BJ (cell line): ENCODE results near the gene MRPS2. TPM values are rescaled to one million over a fixed set of nuclear protein-coding genes. Genes with fewer than 3 reads are reported as not detected.
"Not testable (repeated sequence)": the region's sequence is repeated elsewhere in the genome, so short reads cannot be mapped to it uniquely, and the experiment has no call there.

Experiments
- CTCF ChIA-PET: fragments of 350-600 bp; formaldehyde crosslinking; extraction: SDS; loops from one replicate; lab custom pipeline; 2021; ENCODE audit warnings: antibody characterized with exemption, inconsistent platforms; lab: Yijun Ruan, JAX
- POLR2A ChIA-PET: fragments of 300-600 bp; sonication (Branson Sonifier 250); formaldehyde crosslinking; extraction: SDS; loops from one replicate; lab custom pipeline; 2021; ENCODE audit warnings: antibody characterized with exemption; lab: Charles Lee
- DNase-seq: peaks from one replicate; pipeline ENCODE4 v3.0.0-alpha.2; 2011; ENCODE audit warnings: low read depth
- H3K27me3 ChIP-seq: 2 replicates; pipeline ENCODE4 v1.6.0; 2011; ENCODE audit warnings: low read length; ENCODE audit not compliant: control insufficient read depth, insufficient read depth
- H3K36me3 ChIP-seq: 2 replicates; pipeline ENCODE4 v1.5.1; 2011; ENCODE audit warnings: low read length; ENCODE audit not compliant: control insufficient read depth, insufficient read depth
- H3K4me3 ChIP-seq: 2 replicates; pipeline ENCODE4 v1.5.1; 2011; ENCODE audit warnings: low read depth, mild to moderate bottlenecking, control low read depth, low read length
- polyA plus RNA-seq: library from polyadenylated mRNA; depleted of rRNA; stranded (reverse); fragments of >200 nt; gene quantifications from 2 replicates; pipeline ENCODE4 v1.2.3, GENCODE V29; 2011
- TF ChIP-seq, protein P1 (sequence below): IDR thresholded peaks from 2 replicates; pipeline ENCODE4 v1.5.1; 2011; ENCODE audit warnings: low read depth, mild to moderate bottlenecking, control low read depth, inconsistent platforms, low read length, moderate library complexity; ENCODE audit not compliant: insufficient read depth

The MRPS2 gene
- polyA plus RNA-seq, 1 experiment, result 102 TPM

- TF ChIP-seq, protein P1, sequence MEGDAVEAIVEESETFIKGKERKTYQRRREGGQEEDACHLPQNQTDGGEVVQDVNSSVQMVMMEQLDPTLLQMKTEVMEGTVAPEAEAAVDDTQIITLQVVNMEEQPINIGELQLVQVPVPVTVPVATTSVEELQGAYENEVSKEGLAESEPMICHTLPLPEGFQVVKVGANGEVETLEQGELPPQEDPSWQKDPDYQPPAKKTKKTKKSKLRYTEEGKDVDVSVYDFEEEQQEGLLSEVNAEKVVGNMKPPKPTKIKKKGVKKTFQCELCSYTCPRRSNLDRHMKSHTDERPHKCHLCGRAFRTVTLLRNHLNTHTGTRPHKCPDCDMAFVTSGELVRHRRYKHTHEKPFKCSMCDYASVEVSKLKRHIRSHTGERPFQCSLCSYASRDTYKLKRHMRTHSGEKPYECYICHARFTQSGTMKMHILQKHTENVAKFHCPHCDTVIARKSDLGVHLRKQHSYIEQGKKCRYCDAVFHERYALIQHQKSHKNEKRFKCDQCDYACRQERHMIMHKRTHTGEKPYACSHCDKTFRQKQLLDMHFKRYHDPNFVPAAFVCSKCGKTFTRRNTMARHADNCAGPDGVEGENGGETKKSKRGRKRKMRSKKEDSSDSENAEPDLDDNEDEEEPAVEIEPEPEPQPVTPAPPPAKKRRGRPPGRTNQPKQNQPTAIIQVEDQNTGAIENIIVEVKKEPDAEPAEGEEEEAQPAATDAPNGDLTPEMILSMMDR, result no peak
- Histone ChIP-seq H3K36me3 (no peaks in the 10 kb centered on the region), H3K4me3 (no peak overlapping the region), H3K27me3 (no peaks in the 10 kb centered on the region; the same call in 1 of the 2 replicates)
- no peak for DNase-seq
- CTCF ChIA-PET, result no interaction called here
- POLR2A ChIA-PET, result no interaction called here
Measured at GRCh38 chr9:135531096-135531495, 30.6 kb downstream of the MRPS2 start.

DNA sequence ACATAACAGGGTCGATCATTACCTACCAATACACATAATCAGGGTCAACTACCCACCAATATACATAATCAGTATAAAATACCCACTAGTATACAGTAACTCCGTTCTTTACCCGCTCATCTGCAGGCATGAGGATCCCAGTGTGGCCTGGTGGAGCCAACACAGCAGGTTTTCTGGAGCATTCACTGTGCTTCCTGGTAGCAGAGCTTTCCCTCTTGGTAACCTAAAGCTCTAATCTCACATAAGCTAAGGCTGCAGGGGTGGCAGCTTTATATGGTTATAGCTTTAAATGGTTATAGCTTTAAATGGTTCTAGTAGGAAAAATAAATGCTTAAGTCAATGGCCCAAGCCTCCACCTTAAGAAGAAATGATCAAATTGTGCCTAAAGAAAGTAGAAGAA is 32.6 kb downstream of the MRPS2 start:
- DNase-seq, result no peak
- Histone ChIP-seq H3K4me3 (no peak overlapping the region), H3K27me3 (no peaks in the 10 kb centered on the region; the same call in 1 of the 2 replicates), H3K36me3 (no peaks in the 10 kb centered on the region)
- ChIA-PET POLR2A (interaction anchor here (0.6 to 0.7 kb wide), 2 partner anchors 20 to 627 kb away, joined by 4 to 6 read pairs; no protein-coding TSS in a partner anchor), CTCF (interaction anchor here (0.6 to 1.0 kb wide), 2 partner anchors 18 to 28 kb away, joined by 3 read pairs; no protein-coding TSS in a partner anchor)
- TF ChIP-seq, protein P1, result no peak

DNA sequence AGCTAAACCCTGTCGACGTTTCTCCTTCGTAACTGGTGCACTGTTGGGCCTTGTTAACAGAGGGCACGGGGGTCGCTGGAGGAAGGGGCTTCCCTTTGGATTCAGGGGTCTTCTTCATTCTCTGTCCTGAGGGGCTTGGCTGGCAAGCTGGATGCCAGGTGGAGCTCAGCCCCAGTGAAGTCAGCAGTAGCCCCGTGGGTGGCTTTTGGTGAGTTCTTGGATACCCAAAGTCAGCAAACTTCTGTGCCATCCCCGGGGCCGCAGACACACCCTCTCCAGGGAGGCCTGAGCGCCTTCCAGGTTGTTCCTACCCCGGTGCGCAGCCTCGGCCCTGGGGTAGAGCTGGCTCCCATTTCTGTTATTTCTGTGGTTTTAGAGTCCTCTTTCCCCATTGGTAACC is 33.2 kb downstream of the MRPS2 start:
- no peaks in the 10 kb centered on the region; the same call in 1 of the 2 replicates for H3K27me3 ChIP-seq
- H3K36me3 ChIP-seq, result no peaks in the 10 kb centered on the region
- TF ChIP-seq, protein P1, result no peak
- ChIA-PET CTCF (interaction anchor here (0.6 to 1.0 kb wide), 2 partner anchors 18 to 29 kb away, joined by 3 read pairs; no protein-coding TSS in a partner anchor), POLR2A (no interaction called here)
- H3K4me3 ChIP-seq, result no peak overlapping the region
- DNase-seq, result no peak

- H3K36me3 ChIP-seq, DNase-seq, H3K4me3 ChIP-seq, CTCF ChIA-PET, POLR2A ChIA-PET, H3K27me3 ChIP-seq: not testable (repeated sequence)
Measured at GRCh38 chr9:135534192-135534711, 33.8 kb downstream of the MRPS2 start.

DNA sequence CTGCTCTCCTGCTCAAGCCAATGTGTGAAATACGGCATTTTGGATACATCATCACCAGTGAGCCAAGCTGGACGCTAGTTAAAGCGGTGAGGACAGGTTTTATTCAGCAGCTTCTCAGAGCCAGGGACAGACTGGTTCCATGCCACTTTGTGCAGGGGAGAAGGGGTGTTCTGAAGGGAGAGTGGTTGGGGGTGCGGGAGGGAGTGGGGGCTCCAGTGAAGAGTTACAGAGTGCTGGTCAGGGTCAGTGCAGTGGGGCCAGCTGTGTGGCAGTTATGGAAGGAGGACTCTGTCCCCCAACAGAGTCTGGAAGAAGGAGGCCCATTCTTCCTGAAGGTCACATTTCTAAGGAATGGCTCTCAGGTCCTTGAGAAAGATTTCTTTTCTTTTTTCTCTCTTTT is 34.3 kb downstream of the MRPS2 start:
- H3K36me3 ChIP-seq, H3K4me3 ChIP-seq, H3K27me3 ChIP-seq, CTCF ChIA-PET, POLR2A ChIA-PET, DNase-seq: not testable (repeated sequence)

- POLR2A ChIA-PET, CTCF ChIA-PET, H3K27me3 ChIP-seq, H3K4me3 ChIP-seq, DNase-seq, H3K36me3 ChIP-seq: not testable (repeated sequence)
Measured at GRCh38 chr9:135535631-135536030, 35.1 kb downstream of the MRPS2 start.

DNA sequence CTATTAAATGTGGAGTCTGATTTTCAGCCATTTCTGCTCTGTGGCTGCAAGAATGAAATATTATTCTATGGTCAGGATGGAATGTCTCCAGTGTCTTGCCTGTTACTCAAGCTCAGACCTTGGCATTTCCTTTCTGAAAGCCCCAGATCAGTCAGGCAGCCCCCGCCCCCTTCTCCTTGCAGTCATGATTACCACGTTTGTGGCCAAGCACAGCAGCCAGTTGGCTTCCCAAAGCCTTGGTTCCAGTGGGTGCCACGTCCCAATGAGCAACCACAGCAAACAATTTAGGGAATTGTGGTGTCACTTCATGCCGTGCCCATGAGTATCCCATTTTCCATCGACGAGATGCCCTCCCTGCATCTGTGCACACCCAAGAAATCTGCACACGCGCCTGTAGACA is 35.7 kb downstream of the MRPS2 start:
- Histone ChIP-seq H3K36me3 (no peaks in the 10 kb centered on the region), H3K27me3 (no peaks in the 10 kb centered on the region), H3K4me3 (no peak overlapping the region)
- ChIA-PET POLR2A (no interaction called here), CTCF (interaction anchor here (0.5 kb wide), 1 partner anchor 11 kb away, joined by 3 read pairs; no protein-coding TSS in a partner anchor)
- TF ChIP-seq, protein P1, result no peak
- DNase-seq, result no peak

GRCh38 chr9:135543262-135543894 is 42.9 kb downstream of the MRPS2 start:
- CTCF ChIA-PET, H3K36me3 ChIP-seq, H3K4me3 ChIP-seq, H3K27me3 ChIP-seq, POLR2A ChIA-PET, DNase-seq: not testable (repeated sequence)
